RWPE2 (cell line): ENCODE results near the gene DERA.

ENCODE experiments used
- ATAC-seq: fragments of 200-7000 bp; cut with Tn5 transposase; 3 replicates; pipeline ENCODE4 v1.9.1; 2021; ENCODE audit warnings: low read depth
- DNase-seq: peaks from one replicate; pipeline ENCODE4 v3.0.0-alpha.2; 2020; ENCODE audit warnings: low spot score
- H3K27ac ChIP-seq: fragments of 450-650 bp; 2 replicates; pipeline ENCODE4 v1.5.1; 2017; ENCODE audit warnings: mild to moderate bottlenecking; ENCODE audit not compliant: poor library complexity, severe bottlenecking
- H3K27me3 ChIP-seq: fragments of 250-450 bp; sonication (Bioruptor Pico); 2 replicates; pipeline ENCODE4 v1.5.1; 2021; ENCODE audit warnings: mild to moderate bottlenecking, moderate library complexity; ENCODE audit not compliant: insufficient read depth, poor library complexity, severe bottlenecking
- H3K36me3 ChIP-seq: fragments of 250-450 bp; sonication (Bioruptor Pico); 2 replicates; pipeline ENCODE4 v1.5.1; 2020; ENCODE audit warnings: low read depth, mild to moderate bottlenecking, moderate library complexity
- H3K4me1 ChIP-seq: fragments of 250-450 bp; sonication (Bioruptor Pico); 2 replicates; pipeline ENCODE4 v1.5.1; 2021; ENCODE audit warnings: mild to moderate bottlenecking, moderate library complexity; ENCODE audit not compliant: insufficient read depth, poor library complexity, severe bottlenecking
- H3K4me3 ChIP-seq: fragments of 250-450 bp; sonication (Bioruptor Pico); 2 replicates; pipeline ENCODE4 v1.5.1; 2021; ENCODE audit warnings: mild to moderate bottlenecking, moderate library complexity; ENCODE audit not compliant: severe bottlenecking
- H3K9me3 ChIP-seq: fragments of 250-450 bp; sonication (Bioruptor Pico); 2 replicates; pipeline ENCODE4 v1.5.1; 2021; ENCODE audit warnings: mild to moderate bottlenecking, moderate library complexity; ENCODE audit not compliant: severe bottlenecking
- TF ChIP-seq, protein P1 (sequence below): fragments of 450-650 bp; IDR thresholded peaks from one replicate; pipeline ENCODE4 v1.5.1; 2017; ENCODE audit warnings: mild to moderate bottlenecking, moderate library complexity; ENCODE audit not compliant: poor library complexity, severe bottlenecking

The DERA gene

DNA sequence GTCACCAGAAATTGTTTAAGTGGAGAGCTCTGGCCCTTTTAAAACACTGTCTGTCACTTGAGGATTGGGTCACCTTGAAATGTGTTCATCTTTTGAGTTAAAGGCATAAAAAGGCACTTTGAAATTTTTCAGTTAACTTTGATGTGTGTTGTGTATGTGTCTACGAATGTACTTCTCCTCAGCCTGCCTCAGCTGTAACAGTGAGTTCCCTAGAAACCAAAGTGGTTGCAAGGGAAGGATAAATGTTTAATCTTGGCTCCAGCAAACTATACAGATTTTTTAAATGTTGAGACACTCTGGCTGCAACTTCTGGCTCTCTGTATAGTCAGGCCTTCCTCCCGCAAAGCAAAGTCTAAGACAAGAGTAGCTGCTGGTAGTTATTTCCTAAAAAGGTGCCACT, 8.3 kb downstream of the DERA start:
- H3K4me3 ChIP-seq = no peak overlapping the region
- H3K36me3 ChIP-seq = no peaks in the 10 kb centered on the region
- H3K27me3 ChIP-seq = no peaks in the 10 kb centered on the region
- no peak for DNase-seq
- no peak overlapping the region for H3K27ac ChIP-seq
- no peaks in the 10 kb centered on the region for H3K9me3 ChIP-seq
- TF ChIP-seq, protein P1, sequence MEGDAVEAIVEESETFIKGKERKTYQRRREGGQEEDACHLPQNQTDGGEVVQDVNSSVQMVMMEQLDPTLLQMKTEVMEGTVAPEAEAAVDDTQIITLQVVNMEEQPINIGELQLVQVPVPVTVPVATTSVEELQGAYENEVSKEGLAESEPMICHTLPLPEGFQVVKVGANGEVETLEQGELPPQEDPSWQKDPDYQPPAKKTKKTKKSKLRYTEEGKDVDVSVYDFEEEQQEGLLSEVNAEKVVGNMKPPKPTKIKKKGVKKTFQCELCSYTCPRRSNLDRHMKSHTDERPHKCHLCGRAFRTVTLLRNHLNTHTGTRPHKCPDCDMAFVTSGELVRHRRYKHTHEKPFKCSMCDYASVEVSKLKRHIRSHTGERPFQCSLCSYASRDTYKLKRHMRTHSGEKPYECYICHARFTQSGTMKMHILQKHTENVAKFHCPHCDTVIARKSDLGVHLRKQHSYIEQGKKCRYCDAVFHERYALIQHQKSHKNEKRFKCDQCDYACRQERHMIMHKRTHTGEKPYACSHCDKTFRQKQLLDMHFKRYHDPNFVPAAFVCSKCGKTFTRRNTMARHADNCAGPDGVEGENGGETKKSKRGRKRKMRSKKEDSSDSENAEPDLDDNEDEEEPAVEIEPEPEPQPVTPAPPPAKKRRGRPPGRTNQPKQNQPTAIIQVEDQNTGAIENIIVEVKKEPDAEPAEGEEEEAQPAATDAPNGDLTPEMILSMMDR = no peak
- ATAC-seq = no peak
- no peaks in the 10 kb centered on the region for H3K4me1 ChIP-seq

GRCh38 chr12:15924956-15925355, 13.8 kb downstream of the DERA start:
- H3K9me3 ChIP-seq = no peaks in the 10 kb centered on the region
- DNase-seq (no peak), ATAC-seq (no peak)
- peaks cover 10% of the 10 kb centered on the region for H3K4me1 ChIP-seq
- H3K27me3 ChIP-seq = no peaks in the 10 kb centered on the region
- H3K27ac ChIP-seq = no peak overlapping the region
- no peaks in the 10 kb centered on the region for H3K36me3 ChIP-seq
- TF ChIP-seq, protein P1 = no peak
- H3K4me3 ChIP-seq = no peak overlapping the region

DNA sequence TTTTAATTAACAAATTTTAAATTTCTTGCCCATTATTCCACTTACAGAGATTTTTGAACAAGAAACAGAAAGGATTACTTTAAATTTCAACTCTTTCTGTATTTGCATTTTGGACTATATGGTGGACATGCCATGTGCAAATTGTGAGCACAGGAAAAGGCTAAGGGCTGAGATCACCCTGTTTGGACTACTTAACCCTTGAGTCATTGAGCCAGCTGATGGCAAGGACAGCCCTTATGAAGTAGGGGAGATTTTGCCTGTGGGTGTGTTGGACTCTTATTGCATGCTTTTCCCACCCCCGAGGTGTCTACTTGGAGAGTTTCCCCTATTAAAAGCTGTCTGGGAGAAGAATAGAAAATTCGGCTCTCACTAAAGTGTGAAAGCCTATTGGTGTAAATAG, 17.2 kb downstream of the DERA start:
- TF ChIP-seq, protein P1 = no peak

DNA sequence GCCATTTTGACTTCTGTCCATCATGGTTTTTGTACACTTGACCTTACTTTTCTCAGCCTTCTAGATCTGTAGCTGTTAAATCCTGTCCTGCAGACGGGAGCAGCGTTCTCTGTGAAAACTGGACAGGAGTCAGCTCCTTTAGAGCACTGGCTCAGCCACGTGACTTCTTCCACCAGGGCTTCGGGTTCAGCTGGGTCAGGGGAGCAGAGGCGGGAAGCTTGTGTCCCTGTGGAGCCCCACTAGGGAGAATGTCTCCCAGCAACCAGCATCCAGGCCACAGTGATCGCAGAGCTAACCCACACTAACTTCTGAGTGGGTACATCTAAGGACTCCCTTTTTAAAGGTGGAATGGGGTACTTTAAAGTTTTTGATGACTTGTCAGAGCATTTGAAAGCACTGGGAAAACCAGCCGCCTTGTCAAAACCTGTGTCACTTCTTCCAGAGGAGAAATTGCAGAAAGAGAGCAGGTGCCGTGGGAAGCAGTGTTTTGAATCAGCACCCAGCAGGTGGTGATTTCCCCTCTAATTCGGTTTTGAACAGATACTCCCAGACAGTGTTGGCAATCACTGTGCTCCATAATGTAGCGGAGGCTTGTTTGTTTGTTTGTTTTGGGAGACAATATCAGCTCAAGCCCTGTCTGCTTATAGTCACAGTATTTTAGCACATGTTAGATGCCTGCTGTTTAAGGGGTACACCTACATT, 17.9 kb downstream of the DERA start:
- DNase-seq (no peak), ATAC-seq (no peak)

More for the DNA sequence above, 17.2 kb downstream of the DERA start:
- DNase-seq = no peak
- no peaks in the 10 kb centered on the region for H3K36me3 ChIP-seq
- H3K27me3 ChIP-seq = no peaks in the 10 kb centered on the region
- H3K9me3 ChIP-seq = no peaks in the 10 kb centered on the region
- no peak overlapping the region for H3K4me3 ChIP-seq
- H3K27ac ChIP-seq = no peak overlapping the region
- ATAC-seq = peak; percentile 77
- peaks cover 10% of the 10 kb centered on the region for H3K4me1 ChIP-seq

More for the DNA sequence above, 17.9 kb downstream of the DERA start:
- Histone ChIP-seq H3K27me3 (no peaks in the 10 kb centered on the region), H3K27ac (no peak overlapping the region), H3K9me3 (no peaks in the 10 kb centered on the region), H3K36me3 (no peaks in the 10 kb centered on the region), H3K4me1 (peaks cover 10% of the 10 kb centered on the region), H3K4me3 (no peak overlapping the region)
- TF ChIP-seq, protein P1 = no peak
